Nephron progenitor cell (in vitro differentiated cells): Measurements from ENCODE around the gene NUTM1.
A peak's percentile ranks its signal among the peaks of the same experiment; 100 is the strongest.
"Not testable (repeated sequence)": the region's sequence is repeated elsewhere in the genome, so short reads cannot be mapped to it uniquely, and the experiment has no call there.

Experiments used
- DNase-seq: peaks from one replicate; pipeline ENCODE4 v3.0.0; 2021
- H3K27ac Mint-ChIP-seq: 2 replicates; pipeline ENCODE4 v1.8.0; 2021; ENCODE audit warnings: mild to moderate bottlenecking, moderate library complexity, mixed read lengths
- H3K27me3 Mint-ChIP-seq: 2 replicates; pipeline ENCODE4 v1.8.0; 2021; ENCODE audit warnings: mild to moderate bottlenecking, low read depth, mixed read lengths; ENCODE audit not compliant: poor library complexity
- H3K36me3 Mint-ChIP-seq: 2 replicates; pipeline ENCODE4 v1.8.0; 2021; ENCODE audit warnings: low read depth, mixed read lengths
- H3K4me1 Mint-ChIP-seq: 2 replicates; pipeline ENCODE4 v1.8.0; 2021; ENCODE audit warnings: mixed read lengths
- H3K4me3 Mint-ChIP-seq: 2 replicates; pipeline ENCODE4 v1.8.0; 2021; ENCODE audit warnings: mild to moderate bottlenecking, moderate library complexity, mixed read lengths
- H3K9me3 Mint-ChIP-seq: 2 replicates; pipeline ENCODE4 v1.8.0; 2021; ENCODE audit warnings: mild to moderate bottlenecking, moderate library complexity, mixed read lengths
- TF ChIP-seq, protein P1 (sequence below): fragments of 200-600 bp; sonication (generic); IDR thresholded peaks from 2 replicates; pipeline ENCODE4 v1.5.0; 2021; ENCODE audit warnings: antibody characterized with exemption

Gene NUTM1

DNA sequence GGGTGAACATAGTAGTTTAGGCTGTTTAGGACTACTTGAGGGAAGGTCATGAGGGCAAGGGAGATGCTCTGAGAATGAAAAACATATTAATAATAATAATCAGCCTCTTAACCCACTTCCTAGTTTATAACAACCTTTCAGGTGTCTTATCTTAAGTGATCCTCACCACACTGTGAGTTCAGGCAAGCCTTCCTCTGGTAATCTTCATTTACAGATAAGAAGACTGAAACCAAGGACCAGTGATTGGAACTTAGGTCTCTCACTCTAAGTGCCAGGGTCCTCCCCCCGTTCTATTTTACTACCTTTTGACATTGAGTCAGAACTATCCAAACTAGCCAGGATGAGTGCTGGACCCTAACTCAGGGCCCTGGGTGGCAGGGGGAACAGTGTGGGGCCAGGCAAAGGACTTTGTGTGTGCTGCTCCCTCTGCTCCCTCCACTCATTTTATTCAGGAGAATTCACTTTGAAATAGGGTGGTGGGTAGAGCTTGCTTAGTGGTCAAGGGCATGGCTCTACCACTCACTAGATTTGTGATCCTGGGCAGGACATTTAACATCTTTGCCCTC, 5.7 kb downstream of the NUTM1 start:
- Mint-ChIP-seq H3K4me3 (no peak overlapping the region), H3K4me1 (peaks cover 11% of the 10 kb centered on the region), H3K27ac (no peak overlapping the region), H3K36me3 (peaks cover 6% of the 10 kb centered on the region), H3K9me3 (no peaks in the 10 kb centered on the region), H3K27me3 (peaks cover 11% of the 10 kb centered on the region)
- no peak for DNase-seq
- TF ChIP-seq, protein P1, sequence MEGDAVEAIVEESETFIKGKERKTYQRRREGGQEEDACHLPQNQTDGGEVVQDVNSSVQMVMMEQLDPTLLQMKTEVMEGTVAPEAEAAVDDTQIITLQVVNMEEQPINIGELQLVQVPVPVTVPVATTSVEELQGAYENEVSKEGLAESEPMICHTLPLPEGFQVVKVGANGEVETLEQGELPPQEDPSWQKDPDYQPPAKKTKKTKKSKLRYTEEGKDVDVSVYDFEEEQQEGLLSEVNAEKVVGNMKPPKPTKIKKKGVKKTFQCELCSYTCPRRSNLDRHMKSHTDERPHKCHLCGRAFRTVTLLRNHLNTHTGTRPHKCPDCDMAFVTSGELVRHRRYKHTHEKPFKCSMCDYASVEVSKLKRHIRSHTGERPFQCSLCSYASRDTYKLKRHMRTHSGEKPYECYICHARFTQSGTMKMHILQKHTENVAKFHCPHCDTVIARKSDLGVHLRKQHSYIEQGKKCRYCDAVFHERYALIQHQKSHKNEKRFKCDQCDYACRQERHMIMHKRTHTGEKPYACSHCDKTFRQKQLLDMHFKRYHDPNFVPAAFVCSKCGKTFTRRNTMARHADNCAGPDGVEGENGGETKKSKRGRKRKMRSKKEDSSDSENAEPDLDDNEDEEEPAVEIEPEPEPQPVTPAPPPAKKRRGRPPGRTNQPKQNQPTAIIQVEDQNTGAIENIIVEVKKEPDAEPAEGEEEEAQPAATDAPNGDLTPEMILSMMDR: no peak

DNA sequence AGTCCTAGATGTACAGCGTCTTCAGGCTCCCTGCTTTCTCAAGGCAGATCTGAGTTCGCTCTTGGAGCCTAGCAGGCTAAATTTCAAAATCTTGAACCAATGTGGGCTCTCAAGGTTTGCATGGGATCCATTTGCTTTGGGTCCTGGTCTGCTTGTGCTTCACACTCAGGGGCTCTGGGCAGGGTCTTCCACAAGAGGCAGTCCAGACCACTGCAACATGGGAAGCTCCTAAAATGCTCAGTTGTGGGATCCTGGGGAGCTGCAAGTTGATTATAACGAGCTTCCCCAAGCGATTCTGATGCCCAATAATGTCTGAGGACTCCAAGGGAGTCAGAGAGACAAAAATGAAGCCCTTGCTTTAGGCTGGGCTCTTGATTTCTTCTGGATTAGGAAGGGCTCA, 6.7 kb downstream of the NUTM1 start:
- Mint-ChIP-seq H3K9me3 (no peaks in the 10 kb centered on the region), H3K4me1 (peaks cover 12% of the 10 kb centered on the region), H3K27ac (no peak overlapping the region), H3K36me3 (peaks cover 13% of the 10 kb centered on the region), H3K4me3 (no peak overlapping the region), H3K27me3 (peaks cover 5% of the 10 kb centered on the region)
- DNase-seq: no peak
- TF ChIP-seq, protein P1: no peak

DNA sequence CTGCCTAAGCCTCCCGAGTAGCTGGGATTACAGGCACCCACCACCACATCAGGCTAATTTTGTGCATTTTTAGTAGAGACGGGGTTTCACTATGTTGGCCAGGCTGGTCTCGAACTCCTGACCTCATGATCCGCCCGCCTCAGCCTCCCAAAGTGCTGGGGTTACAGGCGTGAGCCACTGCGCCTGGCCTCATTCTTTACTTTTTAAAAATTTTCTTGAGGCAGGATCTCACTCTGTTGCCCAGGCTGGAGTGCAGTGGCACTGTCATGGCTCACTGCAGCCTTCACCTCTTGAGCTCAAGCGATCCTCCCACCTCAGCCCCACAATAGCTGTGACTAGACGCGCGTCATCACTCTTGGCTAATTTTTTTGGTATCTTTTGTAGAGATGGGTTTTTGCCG, 9.9 kb downstream of the NUTM1 start:
- peaks cover 25% of the 10 kb centered on the region for H3K36me3 Mint-ChIP-seq
- not testable (repeated sequence) for H3K4me3 Mint-ChIP-seq, DNase-seq, H3K9me3 Mint-ChIP-seq, H3K27me3 Mint-ChIP-seq
- peaks cover 12% of the 10 kb centered on the region for H3K4me1 Mint-ChIP-seq
- H3K27ac Mint-ChIP-seq: peak overlapping the region; percentile 71

DNA sequence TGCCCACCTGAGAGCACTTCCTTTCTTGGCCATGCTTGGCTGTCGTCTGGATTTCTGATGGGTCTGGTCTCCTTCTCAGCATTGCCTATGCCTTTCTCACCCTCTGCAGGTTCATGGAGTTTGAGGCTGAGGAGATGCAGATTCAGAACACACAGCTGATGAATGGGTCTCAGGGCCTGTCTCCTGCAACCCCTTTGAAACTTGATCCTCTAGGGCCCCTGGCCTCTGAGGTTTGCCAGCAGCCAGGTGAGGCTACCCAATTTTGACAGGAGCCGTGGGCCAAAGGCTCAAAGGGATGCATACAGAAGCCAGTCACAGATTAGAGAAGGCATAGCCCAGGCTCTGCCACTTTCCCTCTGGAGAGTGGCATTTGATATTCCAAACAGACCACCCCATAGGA, 10.5 kb downstream of the NUTM1 start:
- DNase-seq: no peak
- Mint-ChIP-seq H3K36me3 (peaks cover 29% of the 10 kb centered on the region), H3K4me1 (peaks cover 12% of the 10 kb centered on the region), H3K27ac (peak overlapping the region; percentile 71), H3K4me3 (no peak overlapping the region), H3K9me3 (no peaks in the 10 kb centered on the region), H3K27me3 (no peaks in the 10 kb centered on the region)
- TF ChIP-seq, protein P1: no peak

DNA sequence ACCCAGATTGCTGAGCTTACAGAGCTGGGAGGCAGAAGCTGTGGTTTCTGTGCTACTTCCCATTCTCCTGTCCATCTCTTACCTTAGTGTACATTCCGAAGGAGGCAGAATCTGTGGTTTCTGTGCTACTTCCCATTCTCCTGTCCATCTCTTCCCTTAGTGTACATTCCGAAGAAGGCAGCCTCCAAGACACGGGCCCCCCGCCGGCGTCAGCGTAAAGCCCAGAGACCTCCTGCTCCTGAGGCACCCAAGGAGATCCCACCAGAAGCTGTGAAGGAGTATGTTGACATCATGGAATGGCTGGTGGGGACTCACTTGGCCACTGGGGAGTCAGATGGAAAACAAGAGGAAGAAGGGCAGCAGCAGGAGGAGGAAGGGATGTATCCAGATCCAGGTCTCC, 11.2 kb downstream of the NUTM1 start:
- Mint-ChIP-seq H3K4me3 (no peak overlapping the region), H3K4me1 (peaks cover 12% of the 10 kb centered on the region), H3K27me3 (peaks cover 3% of the 10 kb centered on the region), H3K9me3 (no peaks in the 10 kb centered on the region), H3K36me3 (peaks cover 35% of the 10 kb centered on the region), H3K27ac (no peak overlapping the region)
- TF ChIP-seq, protein P1: no peak
- DNase-seq: no peak

DNA sequence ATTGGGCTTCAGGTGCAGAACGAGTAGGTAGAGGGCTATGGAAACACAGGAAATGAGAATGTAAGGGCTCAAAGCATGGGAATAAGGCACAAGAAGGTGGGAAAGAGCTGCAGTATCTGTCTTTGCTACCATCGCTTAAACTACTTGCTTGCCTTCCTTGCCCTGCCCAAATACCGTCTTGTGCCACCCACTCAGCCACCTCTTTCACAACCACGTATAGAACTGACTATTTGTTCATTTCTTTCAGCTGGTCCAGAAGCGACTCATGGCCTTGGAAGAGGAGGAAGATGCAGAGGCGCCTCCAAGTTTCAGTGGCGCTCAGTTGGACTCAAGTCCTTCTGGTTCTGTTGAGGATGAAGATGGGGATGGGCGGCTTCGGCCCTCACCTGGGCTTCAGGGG, 12.1 kb downstream of the NUTM1 start:
- DNase-seq: no peak
- Mint-ChIP-seq H3K27ac (no peak overlapping the region), H3K4me1 (peaks cover 8% of the 10 kb centered on the region), H3K4me3 (no peak overlapping the region), H3K9me3 (no peaks in the 10 kb centered on the region), H3K27me3 (peaks cover 3% of the 10 kb centered on the region), H3K36me3 (peaks cover 36% of the 10 kb centered on the region)
- TF ChIP-seq, protein P1: no peak
